ENCODE data around the gene C11orf91. TPM values are rescaled to one million over a fixed set of nuclear protein-coding genes. Genes with fewer than 3 reads are reported as not detected.

The C11orf91 gene
- total and polyA plus RNA-seq, 2 of the 8 experiments (the other 6 are each of a cell fraction or from before 2014, with no cell fraction given) = not detected

DNA sequence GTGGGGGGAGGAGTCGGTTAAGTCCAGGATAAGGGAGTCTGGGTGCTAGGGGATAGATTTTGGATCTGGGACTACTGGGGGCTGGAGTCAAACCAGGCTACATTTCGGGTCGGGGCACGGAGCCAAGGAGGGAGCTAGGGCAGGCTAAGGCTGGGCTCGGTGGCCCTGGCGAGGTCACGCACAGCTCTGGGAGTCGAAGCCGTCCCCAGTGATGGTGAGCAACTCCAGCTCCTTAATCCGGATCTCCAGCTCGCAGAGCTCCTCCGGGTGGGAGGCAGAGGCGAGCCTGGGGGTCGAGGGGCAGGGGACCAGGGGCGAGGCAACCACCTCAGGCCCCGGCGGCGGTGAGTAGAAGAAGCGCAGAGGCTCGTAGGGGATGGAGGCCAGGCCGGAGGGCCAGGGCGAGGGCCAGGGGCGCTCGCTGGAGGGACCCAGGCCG is 544 bp downstream of the C11orf91 start:
- FAIRE-seq = no peak
- CTCF ChIA-PET (ENCODE audit: partially characterized antibody) = interaction anchor here (0.7 to 2.5 kb wide), 6 partner anchors 8 to 337 kb away, joined by 3 to 12 read pairs (median 3); no protein-coding TSS in a partner anchor

More for the DNA sequence above, 544 bp downstream of the C11orf91 start:
- POLR2A ChIA-PET (ENCODE audit: partially characterized antibody) = interaction anchor here (0.5 to 2.8 kb wide), 6 partner anchors 8 to 98 kb away, joined by 3 to 9 read pairs (median 4); partner anchors contain the start of gene FBXO3
- no peak overlapping the region for H3K27ac ChIP-seq (ENCODE audit: low read depth, low read length)
- no peak overlapping the region; the same call in 1 of the 2 replicates for H3K18ac ChIP-seq (ENCODE audit: extremely low read depth, low read length)
- no peaks in the 10 kb centered on the region for H4K20me1 ChIP-seq (replicated peaks in 1 of 2; ENCODE audit: control insufficient read depth in 1 of 2, insufficient read depth in 2 of 2, low read length in 2 of 2)
- peak overlapping the region; percentile 71 for H3K4ac ChIP-seq (replicated peaks; ENCODE audit: insufficient read length, low read depth, low read length)
- peak overlapping the region; percentile 64 for H4K91ac ChIP-seq (replicated peaks; ENCODE audit: insufficient read length, low read length)
- peaks cover 0 to 10% (median 7%) of the 10 kb centered on the region in 4 experiments; a peak in 6 of 7 replicates for H3K4me1 ChIP-seq (replicated peaks in 1 of 4; ENCODE audit: control insufficient read depth in 3 of 4, insufficient read depth in 4 of 4, low read length in 3 of 4)
- H2AFZ ChIP-seq (ENCODE audit: low read length) = no peak overlapping the region
- no peak overlapping the region for H2BK5ac ChIP-seq (ENCODE audit: low read depth, low read length)
- peak overlapping the region; percentile 20 to 76 (median 54) for H3K4me3 ChIP-seq (ENCODE audit: extremely low read depth in 1 of 4, insufficient read depth in 2 of 4, low read depth in 3 of 4, low read length in 4 of 4)
- no peaks in the 10 kb centered on the region for H3K79me2 ChIP-seq (ENCODE audit: control insufficient read depth in 1 of 2, insufficient read depth in 2 of 2, low read length in 2 of 2)
- H4K5ac ChIP-seq (ENCODE audit: insufficient read length, low read depth, low read length) = no peak overlapping the region
- H4K8ac ChIP-seq (ENCODE audit: extremely low read depth, insufficient read depth, low read length) = peak overlapping the region; percentile 70; the same call in 1 of the 2 replicates
- WGBS, 2 experiments (ENCODE audit: extremely low coverage in 1 of 2, insufficient coverage in 1 of 2, insufficient read length in 1 of 2, insufficient replicate concordance in 2 of 2, low coverage in 1 of 2, low lambda C conversion rate in 2 of 2, missing lambda C conversion rate in 1 of 2) = 61% methylated on average over 9 of the region's 25 CpGs; no CpG with 5 or more reads in 1 of the 2 experiments
- peaks cover 0 to 9% (median 3%) of the 10 kb centered on the region in 4 experiments; a peak in 4 of 7 replicates for H3K27me3 ChIP-seq (replicated peaks in 1 of 4; ENCODE audit: control insufficient read depth in 3 of 4, extremely low read depth in 1 of 4, insufficient read depth in 3 of 4, low read length in 3 of 4)
- H3K23me2 ChIP-seq (ENCODE audit: low read depth, low read length) = peaks cover 7% of the 10 kb centered on the region; the same call in 1 of the 2 replicates
- no peak overlapping the region for H3K14ac ChIP-seq (ENCODE audit: insufficient read length)
- H3K9ac ChIP-seq (replicated peaks in 1 of 4; ENCODE audit: extremely low read depth in 1 of 4, low read depth in 3 of 4, low read length in 3 of 4) = no peak overlapping the region
- H3K79me1 ChIP-seq (ENCODE audit: low read depth, low read length) = no peaks in the 10 kb centered on the region
- no peak overlapping the region for H2BK12ac ChIP-seq (ENCODE audit: low read depth, low read length)
- no peak overlapping the region for H2BK20ac ChIP-seq (ENCODE audit: low read length)
- no peak overlapping the region for H3K23ac ChIP-seq (ENCODE audit: insufficient read length)
- TF ChIP-seq RAD21 (IDR thresholded peaks at IDR 0.05 in 1 of 2, conservative IDR thresholded peaks at IDR 0.05 in 1 of 2; ENCODE audit: low read depth in 2 of 2, low read length in 2 of 2) (no peak), KDM4A (IDR thresholded peaks at IDR 0.05; ENCODE audit: low read depth, low read length, severe bottlenecking) (peak; percentile 1), TBP (IDR thresholded peaks at IDR 0.05; ENCODE audit: low read depth, low read length) (0 out of 2 replicates have a peak, but pooled peaks have one; percentile 16), PHF8 (conservative IDR thresholded peaks at IDR 0.05; ENCODE audit: low read depth, low read length) (no peak), SIRT6 (IDR thresholded peaks at IDR 0.05; ENCODE audit: low read length) (no peak), USF2 (IDR thresholded peaks at IDR 0.05; ENCODE audit: low read length) (no peak), SIN3A (conservative IDR thresholded peaks at IDR 0.05 in 1 of 2, IDR thresholded peaks at IDR 0.05 in 1 of 2; ENCODE audit: low read depth in 1 of 2, low read length in 2 of 2) (no peak), CREB1 (IDR thresholded peaks at IDR 0.05) (no peak), ASH2L (IDR thresholded peaks at IDR 0.05; ENCODE audit: low read length) (no peak)
- DNase-seq (ENCODE audit: low read depth in 1 of 2, low spot score in 2 of 2) = no peak
- no peaks in the 10 kb centered on the region for H3K9me3 ChIP-seq (ENCODE audit: insufficient read depth in 2 of 2, low read depth in 1 of 2, low read length in 1 of 2)
- H3K56ac ChIP-seq (replicated peaks; ENCODE audit: insufficient read length, low read depth, low read length) = no peak overlapping the region
- peak overlapping the region; percentile 74 to 77 for H3K4me2 ChIP-seq (ENCODE audit: insufficient read depth in 1 of 2, low read depth in 2 of 2, low read length in 2 of 2)
- no peak overlapping the region for H2AK5ac ChIP-seq (ENCODE audit: low read depth, low read length)
- H3K36me3 ChIP-seq (ENCODE audit: control insufficient read depth in 2 of 4, insufficient read depth in 4 of 4, low read length in 3 of 4) = peaks cover 0 to 2% (median 0%) of the 10 kb centered on the region in 4 experiments; a peak in 1 of 8 replicates
- no peak overlapping the region for H2BK15ac ChIP-seq (ENCODE audit: low read length)
- H2BK120ac ChIP-seq (replicated peaks; ENCODE audit: low read depth, low read length) = no peak overlapping the region

Measured in H1 (cell line).